Activated T-helper 1 cell treated with Interleukin-2 at 50 U/mL for 16 hours (primary cell): Measurements from ENCODE around the gene PHKA2.

Source experiments
- DNase-seq: peaks from one replicate; pipeline ENCODE4 v3.0.0-alpha.2; 2020; ENCODE audit warnings: low read depth

The PHKA2 gene

DNA sequence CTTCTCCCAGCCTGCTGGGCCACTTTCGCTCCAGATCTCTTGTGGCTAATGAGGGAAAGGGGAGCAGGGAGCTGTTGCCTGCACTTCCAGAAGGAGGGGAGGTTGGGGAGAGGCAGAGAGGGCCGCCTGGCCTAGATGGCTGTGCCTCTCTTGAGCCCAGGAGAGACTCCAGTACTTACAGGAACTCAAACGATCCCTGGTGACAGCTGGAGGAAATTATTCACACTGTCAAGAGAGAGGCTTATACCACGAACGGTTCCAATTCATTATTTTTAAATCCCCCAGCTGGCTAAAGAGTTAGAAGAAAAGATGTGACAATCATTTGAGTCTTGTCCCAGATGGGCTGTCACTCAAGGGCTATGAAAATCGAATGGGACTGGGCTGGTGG is 96.1 kb downstream of the PHKA2 start:
- DNase-seq: no peak

- DNase-seq: no peak
Measured at GRCh38 chrX:18887177-18887824, 96.6 kb downstream of the PHKA2 start.

DNA sequence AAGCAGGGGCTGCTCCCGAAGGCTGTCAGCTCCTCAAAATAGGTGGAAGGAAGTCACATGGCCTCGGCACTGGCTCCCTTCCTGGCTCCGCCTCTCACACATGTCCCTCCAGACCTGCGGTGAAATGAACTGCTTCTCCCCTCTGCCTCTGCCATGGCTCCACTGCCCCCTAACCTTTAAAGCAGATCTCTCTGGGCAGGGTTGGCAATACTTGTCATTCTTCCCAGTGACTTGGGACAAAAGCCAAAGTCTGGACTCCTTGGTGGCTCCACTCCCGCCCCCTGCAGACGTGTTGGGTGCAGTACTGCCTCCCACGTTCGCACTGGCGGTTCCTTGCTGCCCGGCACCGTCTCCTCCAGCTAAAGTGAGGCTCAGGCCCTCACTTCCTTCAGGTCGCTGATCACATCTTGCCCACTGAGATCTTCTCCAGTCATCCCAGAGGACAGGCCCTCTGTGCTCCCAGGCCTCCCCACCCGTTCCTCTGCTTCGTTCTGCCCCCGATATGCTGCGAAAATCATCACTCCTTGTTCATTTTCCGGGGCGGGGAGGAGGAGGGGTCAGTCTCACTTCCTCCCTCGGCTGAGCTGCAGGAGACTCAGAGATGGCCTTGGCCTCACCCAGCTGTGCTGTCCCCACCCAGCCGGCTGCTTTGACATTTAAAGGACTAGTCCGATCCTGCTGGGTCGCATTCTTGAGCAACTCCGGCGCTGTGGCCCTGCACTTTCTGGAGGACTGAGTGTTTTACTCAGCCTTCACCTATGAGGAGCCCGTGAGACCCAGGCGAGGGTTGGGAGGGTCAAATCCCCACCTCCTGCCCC is 97.4 kb downstream of the PHKA2 start:
- DNase-seq: peak; percentile 5

DNA sequence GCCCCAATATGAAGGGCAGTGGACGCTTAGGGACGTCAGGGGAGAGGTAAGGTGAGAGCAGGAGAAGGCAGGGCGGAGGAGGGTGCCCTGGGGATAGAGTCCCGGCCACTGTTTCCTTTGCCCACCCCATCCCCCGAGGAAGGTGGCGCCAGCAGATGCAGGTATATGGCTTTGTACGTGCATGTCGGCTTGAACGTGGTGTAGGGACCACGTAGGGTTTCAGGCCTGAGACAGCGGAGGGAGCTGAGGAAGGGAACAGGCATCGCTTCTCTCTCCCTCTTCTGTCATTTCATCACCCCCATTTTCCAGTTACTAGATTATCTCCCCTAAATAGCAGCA is 97.9 kb downstream of the PHKA2 start:
- DNase-seq: no peak

GRCh38 chrX:18885328-18886004 is 98.4 kb downstream of the PHKA2 start:
- no peak for DNase-seq

DNA sequence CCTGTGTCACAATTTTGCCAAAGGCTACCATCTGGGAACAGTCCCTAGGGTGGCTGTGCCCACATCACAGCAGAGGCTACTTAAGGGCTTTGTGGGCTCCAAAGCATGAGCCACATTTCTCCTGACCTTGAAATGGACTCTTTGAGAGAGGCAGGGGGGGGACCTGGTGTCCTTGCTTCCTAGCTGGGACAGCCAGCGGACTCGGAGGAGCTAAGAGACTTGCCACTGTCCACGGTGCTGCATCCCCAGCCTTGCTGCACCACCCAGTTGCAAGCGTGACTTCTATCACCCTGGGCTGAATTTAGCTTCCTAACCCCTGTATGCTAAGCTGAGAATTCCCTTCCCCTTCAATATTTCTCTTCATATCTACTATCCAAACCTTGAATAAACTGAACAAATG is 99.0 kb downstream of the PHKA2 start:
- DNase-seq: no peak

GRCh38 chrX:18883961-18884765 is 99.8 kb downstream of the PHKA2 start:
- DNase-seq: no peak

- no peak for DNase-seq
Measured at GRCh38 chrX:18883234-18883960, 100.5 kb downstream of the PHKA2 start.

DNA sequence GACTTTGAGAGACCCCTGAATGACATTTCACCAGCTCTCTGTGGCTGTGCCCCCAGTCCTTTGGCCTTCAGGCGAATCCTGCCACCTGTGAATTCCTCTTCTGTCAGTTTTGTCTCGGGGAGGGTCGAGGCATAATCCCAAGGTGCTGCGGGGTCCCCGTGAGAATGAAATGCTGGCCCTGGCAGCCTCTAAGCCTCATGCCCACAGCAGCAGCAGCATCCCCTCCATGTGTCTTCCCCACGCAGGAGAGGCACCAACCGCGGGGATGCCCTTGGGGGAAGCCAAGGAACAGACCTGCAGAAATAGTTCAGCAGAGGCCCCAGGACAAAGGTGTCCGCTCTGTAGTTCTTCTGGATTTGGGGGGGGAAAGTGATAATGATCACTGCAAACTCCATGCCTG is 104.8 kb downstream of the PHKA2 start:
- DNase-seq: no peak

DNA sequence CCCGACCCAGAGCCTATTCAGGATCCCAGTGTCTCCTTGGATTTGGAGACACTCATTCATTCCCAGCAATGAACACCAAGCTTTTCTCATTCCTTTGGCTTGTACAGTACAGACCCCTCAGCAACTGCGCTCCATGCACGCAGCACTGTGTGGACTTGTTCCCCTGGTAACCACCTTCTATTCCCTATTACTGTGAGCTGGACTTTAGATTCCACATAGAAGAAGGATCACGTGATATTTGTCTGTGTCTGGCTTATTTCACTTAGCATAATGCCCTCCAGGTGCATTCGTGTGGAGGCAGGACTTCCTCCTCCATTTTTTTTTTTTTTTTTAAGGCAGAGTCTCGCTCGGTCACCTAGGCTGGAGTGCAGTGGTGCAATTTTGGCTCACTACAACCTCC is 106.4 kb downstream of the PHKA2 start:
- no peak for DNase-seq

DNA sequence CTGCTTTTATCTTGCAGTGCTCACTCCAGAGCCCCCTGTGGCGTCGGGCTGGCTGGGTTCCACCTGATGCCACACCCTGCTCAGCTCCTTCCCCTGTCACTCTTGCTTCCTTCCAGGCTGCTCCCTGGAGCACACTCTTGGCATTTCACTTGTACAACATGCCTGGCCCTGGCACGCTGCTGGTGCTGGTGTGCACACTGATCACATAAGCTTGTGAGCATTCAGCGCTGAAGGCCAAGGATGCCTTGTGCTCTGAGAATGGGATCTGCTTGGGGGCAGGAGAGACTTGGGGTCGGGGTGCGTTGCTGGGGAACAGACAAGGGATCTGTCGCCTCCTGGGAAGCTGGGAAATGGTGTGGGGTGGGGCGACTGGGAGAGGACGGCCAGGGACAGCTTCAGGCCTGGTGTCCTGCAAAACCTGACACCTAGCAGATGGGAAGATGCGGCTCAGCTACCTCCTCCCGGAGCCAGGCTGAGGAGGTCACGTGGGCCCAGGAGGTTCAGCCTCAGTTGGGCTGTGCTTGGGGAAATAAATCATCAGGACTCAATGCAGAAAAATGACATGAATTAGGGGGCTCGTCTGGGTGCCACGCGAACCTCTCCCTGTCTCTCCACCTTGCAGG is 108.5 kb downstream of the PHKA2 start:
- DNase-seq: no peak

GRCh38 chrX:18874560-18875255 is 109.2 kb downstream of the PHKA2 start:
- no peak for DNase-seq

GRCh38 chrX:18873836-18874235 is 110.1 kb downstream of the PHKA2 start:
- no peak for DNase-seq

- DNase-seq: no peak
Measured at GRCh38 chrX:18873189-18873791, 110.6 kb downstream of the PHKA2 start.

DNA sequence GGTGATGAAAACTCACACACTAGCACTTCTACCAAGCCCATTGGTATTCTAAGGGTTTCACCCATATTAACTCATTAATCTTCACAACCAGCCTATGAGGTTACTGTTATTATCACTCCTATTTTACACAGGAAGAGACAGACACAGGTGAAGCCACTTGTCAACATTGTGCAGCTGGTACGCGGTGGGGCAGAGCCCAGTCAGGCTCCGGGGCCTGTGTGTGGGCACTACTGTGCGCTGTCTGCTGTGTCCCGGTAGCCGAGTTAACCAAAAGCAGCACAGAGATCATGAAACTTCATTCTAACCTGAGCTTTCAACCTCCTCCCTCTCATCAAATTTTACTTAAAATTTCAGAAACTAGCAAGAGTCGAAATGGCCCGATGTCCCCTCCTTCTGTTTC is 111.3 kb downstream of the PHKA2 start:
- no peak for DNase-seq

DNA sequence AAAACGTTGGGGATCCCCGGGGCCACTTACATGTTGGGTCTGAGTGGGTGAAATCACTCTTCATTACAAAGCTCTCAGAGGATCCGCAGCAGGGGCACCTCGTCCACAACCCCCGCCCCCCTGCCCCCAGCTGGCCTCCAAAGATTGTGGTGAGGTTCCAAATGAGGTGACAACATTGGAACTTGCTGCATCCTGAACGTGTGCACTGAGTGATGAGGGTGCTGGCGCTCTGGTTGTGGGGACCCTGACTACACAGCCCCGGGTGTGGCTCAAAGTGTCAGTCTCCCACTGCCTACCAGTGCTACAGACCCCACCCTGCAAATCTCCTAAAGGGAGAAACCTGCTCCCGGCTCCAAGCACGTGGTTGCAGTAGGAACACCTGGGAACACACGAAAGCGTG is 111.9 kb downstream of the PHKA2 start:
- DNase-seq: no peak

GRCh38 chrX:18871161-18871890 is 112.6 kb downstream of the PHKA2 start:
- DNase-seq: no peak

- no peak for DNase-seq
Measured at GRCh38 chrX:18864390-18864920, 119.5 kb downstream of the PHKA2 start.

DNA sequence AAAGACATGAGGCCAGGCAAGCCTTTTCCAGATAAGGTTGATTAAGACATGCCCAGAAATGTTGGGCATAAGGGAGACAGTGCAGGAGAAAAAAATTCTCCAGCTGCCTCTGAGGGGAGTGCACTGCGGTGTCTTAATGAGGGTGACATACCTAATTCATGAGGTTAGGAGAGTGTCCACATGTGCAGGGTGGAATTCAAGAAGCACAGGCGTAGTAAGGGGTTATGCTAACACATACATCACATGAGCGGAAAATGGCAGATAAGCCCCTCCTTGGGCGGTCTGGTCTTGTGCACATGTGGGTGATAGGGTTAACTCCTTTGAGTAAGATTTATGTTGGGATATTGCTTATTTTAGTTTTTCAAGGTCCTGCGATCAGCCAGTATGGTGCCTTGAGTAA is 122.4 kb downstream of the PHKA2 start:
- DNase-seq: no peak
